A549 treated with RU486 at 1 μM for 4 hours (cell line): ENCODE data around the gene WDR11. TPM values are rescaled to one million over a fixed set of nuclear protein-coding genes. Genes with fewer than 3 reads are reported as not detected.

Source experiments
- total RNA-seq: library from RNA; stranded (reverse); fragments of 200-300 nt; extraction: Qiagen RNA extraction; gene quantifications from 5 replicates; pipeline ENCODE4 v1.2.3, GENCODE V29; 2022; ENCODE audit warnings: low read depth

The WDR11 gene
- total RNA-seq, result 17.7 to 25.7 TPM (median 22.7 TPM) in 5 replicates

GRCh38 chr10:120850911-120851865 lies at the start of gene WDR11:
WDR11 (plus strand) TSS chr10:120851362; CDS start chr10:120851421, 59 bp downstream.

